Pancreas (tissue), 10 donors: ENCODE results near the gene DLEU7. TPM values are rescaled to one million over a fixed set of nuclear protein-coding genes. Genes with fewer than 3 reads are reported as not detected.

Source experiments
- ATAC-seq, 4 donors: fragments of 200-7000 bp; cut with Tn5 transposase; one replicate each; pipeline versions ENCODE4 v1.8.0 to v1.9.1; 2020; ENCODE audit warnings: mild to moderate bottlenecking in 4 of 4, moderate library complexity in 4 of 4
- DNase-seq, 6 donors: peaks; one replicate each; pipeline ENCODE4 v3.0.0-alpha.2; 2020
- FAIRE-seq: peaks from 2 replicates; lab custom pipeline; 2012; peaks lifted over from hg19 to GRCh38; lab: Jason Lieb, UNC
- H3K27ac ChIP-seq, 4 donors: fragments of 200-600 bp; sonication (generic); 1 replicate in 3 of 4; 2 replicates in 1 of 4; pipeline versions ENCODE4 v1.5.0 to v1.8.0; 2020
- H3K27me3 ChIP-seq, 4 donors: fragments of 200-600 bp; one replicate each; pipeline ENCODE4 v1.8.0; 2021
- H3K36me3 ChIP-seq, 3 donors: fragments of 200-600 bp; sonication (generic) in 1 of 3; one replicate each; pipeline versions ENCODE4 v1.5.0 to v1.8.0; 2020 to 2021
- H3K4me1 ChIP-seq, 3 donors: fragments of 200-600 bp; one replicate each; pipeline ENCODE4 v1.8.0; 2021
- H3K4me3 ChIP-seq, 4 donors: fragments of 200-600 bp; sonication (generic) in 2 of 4; one replicate each; pipeline versions ENCODE4 v1.5.0 to v1.8.0; 2020 to 2021
- H3K9me3 ChIP-seq, 4 donors: fragments of 200-600 bp; one replicate each; pipeline ENCODE4 v1.8.0; 2021
- WGBS, 2 donors: extraction: QIAGEN DNeasy Blood & Tissue Kit; methylation state at CpG; one replicate each; pipeline ENCODE4 v1.1.7; 2013; 5-methylcytosine and 5-hydroxymethylcytosine counted together
- intact Hi-C, 3 donors: fragments of 100-400 bp; cut with DNase I; formaldehyde crosslinking; loops; one replicate each; pipeline versions ENCODE4 v1.11.1 to v1.14.2; 2022
- polyA plus RNA-seq, 2 donors: library from polyadenylated mRNA; stranded (reverse); fragments of 200-250 nt; gene quantifications; one replicate each; pipeline ENCODE4 v1.2.3, GENCODE V29; 2013
- total RNA-seq, 6 donors: library from RNA; stranded (reverse); fragmentation: NEBNext Ultra II Directional in 4 of 6; extraction: Animal tissue kit (Norgen Biotek cat#: 25700) in 4 of 6; gene quantifications; one replicate each; pipeline versions ENCODE4 v1.2.1 to v1.2.4, GENCODE V29; 2021 to 2023
- TF ChIP-seq, protein P1 (sequence below), 4 donors: fragments of 200-600 bp; sonication (generic) in 3 of 4; IDR thresholded peaks; one replicate each; pipeline versions ENCODE4 v1.5.0 to v1.8.0; 2021; ENCODE audit warnings: antibody characterized with exemption in 4 of 4
- donor health status: healthy with polysubstance abuse.
- donor health status: DM: no; HTN: no; CAD: no; lungs with moderate emphysema.
- donor health status: DM: no; HTN: no; CAD: no.
- donor health status: control.
- donor health status: control.
- donor health status: Bipolar disorder and iron deficiency.
- donor health status: DM: yes; HTN: yes; CAD: no.
- donor health status: DM: no; HTN: no; CAD: no.
- donor health status: DM: no; HTN: no; CAD: no.
- donor health status: DM: yes; HTN: yes; CAD: no.

The DLEU7 gene
- total and polyA plus RNA-seq, 8 donors = 0.02 to 0.47 (median 0.08) TPM; not detected in 3

DNA sequence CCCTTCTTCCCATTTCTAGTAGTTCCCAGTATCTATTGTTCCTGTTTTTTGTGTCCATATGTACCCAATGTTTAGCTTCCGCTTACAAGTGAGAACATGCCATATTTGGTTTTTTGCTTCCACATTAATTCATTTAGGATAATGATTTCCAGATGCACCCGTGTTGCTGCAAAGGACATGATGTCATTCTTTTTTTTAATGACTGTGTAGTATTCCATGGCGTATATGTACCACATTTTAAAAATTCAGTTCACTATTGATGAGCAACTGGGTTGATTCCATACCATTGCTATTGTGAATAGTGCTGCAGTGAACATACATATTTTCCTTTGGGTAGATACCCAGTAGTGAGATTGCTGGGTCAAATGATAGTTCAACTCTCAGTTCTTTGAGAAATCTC, 50.5 kb downstream of the DLEU7 start:
- Histone ChIP-seq H3K9me3 (no peaks in the 10 kb centered on the region), H3K27me3 (no peaks in the 10 kb centered on the region), H3K36me3 (no peaks in the 10 kb centered on the region), H3K27ac (no peak overlapping the region), H3K4me3 (no peak overlapping the region), H3K4me1 (no peaks in the 10 kb centered on the region)
- DNase-seq (no peak), ATAC-seq (no peak), FAIRE-seq (no peak)
- TF ChIP-seq, protein P1, sequence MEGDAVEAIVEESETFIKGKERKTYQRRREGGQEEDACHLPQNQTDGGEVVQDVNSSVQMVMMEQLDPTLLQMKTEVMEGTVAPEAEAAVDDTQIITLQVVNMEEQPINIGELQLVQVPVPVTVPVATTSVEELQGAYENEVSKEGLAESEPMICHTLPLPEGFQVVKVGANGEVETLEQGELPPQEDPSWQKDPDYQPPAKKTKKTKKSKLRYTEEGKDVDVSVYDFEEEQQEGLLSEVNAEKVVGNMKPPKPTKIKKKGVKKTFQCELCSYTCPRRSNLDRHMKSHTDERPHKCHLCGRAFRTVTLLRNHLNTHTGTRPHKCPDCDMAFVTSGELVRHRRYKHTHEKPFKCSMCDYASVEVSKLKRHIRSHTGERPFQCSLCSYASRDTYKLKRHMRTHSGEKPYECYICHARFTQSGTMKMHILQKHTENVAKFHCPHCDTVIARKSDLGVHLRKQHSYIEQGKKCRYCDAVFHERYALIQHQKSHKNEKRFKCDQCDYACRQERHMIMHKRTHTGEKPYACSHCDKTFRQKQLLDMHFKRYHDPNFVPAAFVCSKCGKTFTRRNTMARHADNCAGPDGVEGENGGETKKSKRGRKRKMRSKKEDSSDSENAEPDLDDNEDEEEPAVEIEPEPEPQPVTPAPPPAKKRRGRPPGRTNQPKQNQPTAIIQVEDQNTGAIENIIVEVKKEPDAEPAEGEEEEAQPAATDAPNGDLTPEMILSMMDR (IDR thresholded peaks at IDR 0.05) = no peak
- 60 to 90% methylated on average over 3 of the region's 3 CpGs for WGBS, 2 donors
- intact Hi-C loops = no loop called here

DNA sequence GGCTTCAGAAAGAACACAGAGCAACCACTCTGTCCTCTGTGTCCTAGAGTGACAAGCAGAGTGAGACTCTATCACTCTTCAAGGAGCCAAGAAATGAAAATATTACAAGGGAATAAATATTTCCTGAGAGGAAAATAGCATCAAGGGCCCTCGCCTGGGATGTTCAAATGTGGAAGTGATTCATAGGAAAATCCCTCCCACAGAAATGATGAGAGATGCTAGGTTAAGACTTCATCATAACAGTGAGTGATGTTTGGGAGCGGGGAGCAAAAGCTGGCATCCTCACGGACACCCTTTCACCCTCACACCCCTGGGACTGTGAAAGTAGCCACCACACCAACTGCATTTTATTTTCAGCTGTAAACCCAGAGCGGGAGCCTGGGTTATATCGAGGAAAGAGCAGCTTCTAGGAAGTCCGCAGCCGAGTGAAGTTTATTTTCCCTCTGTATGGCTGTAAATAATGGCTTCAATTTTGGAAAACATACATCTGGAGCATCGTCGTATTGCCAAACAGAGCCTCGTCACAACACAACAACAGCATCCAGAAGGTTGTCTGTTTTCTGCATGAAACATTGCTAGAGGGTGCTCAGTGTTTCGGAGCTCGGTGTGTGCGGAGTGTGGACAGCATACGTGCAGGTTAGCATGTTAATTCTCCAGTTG, 54.8 kb downstream of the DLEU7 start:
- H3K27ac ChIP-seq = no peak overlapping the region
- no peaks in the 10 kb centered on the region for H3K4me1 ChIP-seq
- ATAC-seq (no peak), DNase-seq (no peak), FAIRE-seq (no peak)
- no peaks in the 10 kb centered on the region for H3K36me3 ChIP-seq
- 76 to 85% methylated on average over 14 of the region's 14 CpGs for WGBS, 2 donors
- intact Hi-C loops = no loop called here
- TF ChIP-seq, protein P1 (IDR thresholded peaks at IDR 0.05) = no peak
- no peaks in the 10 kb centered on the region for H3K9me3 ChIP-seq
- no peak overlapping the region for H3K4me3 ChIP-seq
- no peaks in the 10 kb centered on the region for H3K27me3 ChIP-seq

DNA sequence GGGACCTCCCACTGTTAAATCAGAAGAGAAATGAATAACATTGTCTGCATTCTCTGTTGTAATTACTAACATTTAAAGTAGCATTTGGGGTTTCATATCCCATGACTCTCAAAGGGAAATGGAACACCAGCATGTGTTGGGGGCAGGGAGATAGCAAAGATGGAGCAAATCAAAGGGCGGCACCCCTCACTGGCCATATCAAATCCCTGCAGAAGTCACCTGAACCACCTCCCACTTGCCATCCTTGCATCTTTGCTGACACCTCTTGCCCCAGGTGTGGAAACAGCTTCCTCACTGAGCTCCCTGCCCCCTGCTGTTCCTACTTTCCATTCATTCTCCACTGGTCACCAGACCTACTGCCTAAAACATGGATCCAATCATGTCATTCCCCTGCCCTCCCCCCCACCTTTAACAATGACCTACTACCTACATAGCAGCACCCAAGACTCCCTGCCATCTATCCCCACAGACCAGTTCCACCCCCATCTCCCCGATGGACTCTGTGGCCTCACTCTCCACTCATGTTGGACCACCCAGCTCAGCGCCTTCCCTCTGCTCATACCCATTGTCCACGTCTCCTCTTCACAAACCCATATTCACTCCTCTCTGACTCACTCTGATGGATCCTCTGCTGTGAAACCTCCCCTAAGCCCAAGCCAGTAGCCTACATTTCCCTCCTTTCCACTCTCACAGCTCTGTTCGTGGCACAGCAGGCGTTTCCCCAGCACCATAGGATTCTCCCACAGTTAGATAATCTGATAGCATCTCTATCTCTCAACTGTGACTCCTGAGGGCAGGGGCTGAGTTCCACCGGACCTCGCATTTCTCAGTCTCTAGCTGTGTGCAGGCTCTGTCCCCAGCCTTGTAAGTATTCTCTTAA, 55.9 kb downstream of the DLEU7 start:
- Histone ChIP-seq H3K4me1 (no peaks in the 10 kb centered on the region), H3K4me3 (no peak overlapping the region), H3K36me3 (no peaks in the 10 kb centered on the region), H3K27ac (no peak overlapping the region), H3K9me3 (no peaks in the 10 kb centered on the region), H3K27me3 (no peaks in the 10 kb centered on the region)
- no peak for ATAC-seq
- no peak for DNase-seq
- FAIRE-seq = no peak
- intact Hi-C loops = no loop called here
- TF ChIP-seq, protein P1 (IDR thresholded peaks at IDR 0.05) = no peak
- 81 to 86% methylated on average over 8 of the region's 8 CpGs for WGBS, 2 donors

- intact Hi-C loops = no loop called here
- Histone ChIP-seq H3K27ac (no peak overlapping the region), H3K9me3 (no peaks in the 10 kb centered on the region), H3K4me1 (no peaks in the 10 kb centered on the region), H3K27me3 (no peaks in the 10 kb centered on the region), H3K36me3 (no peaks in the 10 kb centered on the region), H3K4me3 (no peak overlapping the region)
- TF ChIP-seq, protein P1 (IDR thresholded peaks at IDR 0.05) = no peak
- WGBS, 2 donors = 73 to 78% methylated on average over 6 of the region's 6 CpGs
- DNase-seq (no peak), ATAC-seq (no peak), FAIRE-seq (no peak)
Measured at GRCh38 chr13:50783717-50784290, 59.7 kb downstream of the DLEU7 start.
